WTC11 (cell line): ENCODE data around the gene PPP1CB. TPM values are rescaled to one million over a fixed set of nuclear protein-coding genes. Genes with fewer than 3 reads are reported as not detected.

Experiments used
- ATAC-seq: fragments of 200-7000 bp; cut with Tn5 transposase; 2 replicates; pipeline ENCODE4 v1.10.0; 2021; ENCODE audit warnings: mild to moderate bottlenecking, moderate library complexity
- CTCF ChIA-PET: fragments of 300-600 bp; sonication (Branson Sonifier 250); formaldehyde crosslinking; loops from one replicate; lab custom pipeline; 2021; ENCODE audit warnings: antibody characterized with exemption; lab: Charles Lee
- POLR2A ChIA-PET: fragments of 350-600 bp; sonication (Branson Sonifier 250); formaldehyde crosslinking; loops from one replicate; lab custom pipeline; 2021; ENCODE audit warnings: antibody characterized with exemption; lab: Charles Lee
- DNase-seq: peaks from one replicate; pipeline ENCODE4 v3.0.0; 2021; ENCODE audit warnings: low spot score
- H3K27ac Mint-ChIP-seq: 2 replicates; pipeline ENCODE4 v1.8.0; 2021; ENCODE audit warnings: mixed read lengths
- H3K27me3 Mint-ChIP-seq: 2 replicates; pipeline ENCODE4 v1.8.0; 2021; ENCODE audit warnings: low read depth, mild to moderate bottlenecking, moderate library complexity, mixed read lengths
- H3K36me3 Mint-ChIP-seq: 2 replicates; pipeline ENCODE4 v1.8.0; 2021; ENCODE audit warnings: mixed read lengths
- H3K4me1 Mint-ChIP-seq: 2 replicates; pipeline ENCODE4 v1.8.0; 2022; ENCODE audit warnings: mixed read lengths
- H3K4me3 Mint-ChIP-seq: 2 replicates; pipeline ENCODE4 v1.8.0; 2021; ENCODE audit warnings: mild to moderate bottlenecking, moderate library complexity, mixed read lengths
- H3K9me3 Mint-ChIP-seq: 2 replicates; pipeline ENCODE4 v1.8.0; 2021; ENCODE audit warnings: mixed read lengths
- ARID4B ChIP-seq: sonication (generic); formaldehyde crosslinking; IDR thresholded peaks from 2 replicates; pipeline ENCODE4 v1.8.0; 2023; ENCODE audit warnings: missing genetic modification reagents, mild to moderate bottlenecking, borderline replicate concordance
- CTCF ChIP-seq: fragments of 200-600 bp; IDR thresholded peaks from 2 replicates; pipeline ENCODE4 v1.8.0; 2022; ENCODE audit warnings: antibody characterized with exemption
- ERG ChIP-seq: fragments of 250-450 bp; sonication (Bioruptor Pico); IDR thresholded peaks from 2 replicates; pipeline ENCODE4 v1.8.0; 2021; ENCODE audit warnings: mild to moderate bottlenecking
- GTF2I ChIP-seq: fragments of 250-450 bp; sonication (Bioruptor Pico); conservative IDR thresholded peaks from 2 replicates; pipeline ENCODE4 v1.4.0; 2021; ENCODE audit warnings: mild to moderate bottlenecking
- JAZF1 ChIP-seq: fragments of 250-450 bp; sonication (Bioruptor Pico); IDR thresholded peaks from 2 replicates; pipeline ENCODE4 v1.9.0; 2021; ENCODE audit warnings: moderate library complexity, mild to moderate bottlenecking, inconsistent platforms
- JUN ChIP-seq: sonication (generic); formaldehyde crosslinking; IDR thresholded peaks from 2 replicates; pipeline ENCODE4 v1.8.0; 2023; ENCODE audit warnings: mild to moderate bottlenecking, missing genetic modification reagents
- MAX ChIP-seq: sonication (generic); formaldehyde crosslinking; IDR thresholded peaks from 2 replicates; pipeline ENCODE4 v1.8.0; 2022; ENCODE audit warnings: mild to moderate bottlenecking, missing genetic modification reagents
- MYBL2 ChIP-seq: sonication (generic); formaldehyde crosslinking; IDR thresholded peaks from 2 replicates; pipeline ENCODE4 v1.8.1; 2023; ENCODE audit warnings: mild to moderate bottlenecking, moderate library complexity, missing genetic modification reagents
- NR1H2 ChIP-seq: sonication (generic); formaldehyde crosslinking; IDR thresholded peaks from 2 replicates; pipeline ENCODE4 v1.9.0; 2021; ENCODE audit warnings: mild to moderate bottlenecking, moderate library complexity, missing genetic modification reagents
- PREB ChIP-seq: sonication (generic); formaldehyde crosslinking; IDR thresholded peaks from 2 replicates; pipeline ENCODE4 v1.8.1; 2022; ENCODE audit warnings: mild to moderate bottlenecking, missing genetic modification reagents, moderate library complexity, borderline replicate concordance
- RELA ChIP-seq: sonication (generic); formaldehyde crosslinking; IDR thresholded peaks from 2 replicates; pipeline ENCODE4 v1.8.1; 2022; ENCODE audit warnings: missing genetic modification reagents, mild to moderate bottlenecking, borderline replicate concordance
- SMAD4 ChIP-seq: sonication (generic); formaldehyde crosslinking; IDR thresholded peaks from 2 replicates; pipeline ENCODE4 v1.8.0; 2022; ENCODE audit warnings: mild to moderate bottlenecking, missing genetic modification reagents
- ZNF263 ChIP-seq: sonication (generic); formaldehyde crosslinking; IDR thresholded peaks from 2 replicates; pipeline ENCODE4 v1.8.1; 2022; ENCODE audit warnings: low read depth, mild to moderate bottlenecking, moderate library complexity, missing genetic modification reagents
- ZNF281 ChIP-seq: sonication (generic); formaldehyde crosslinking; IDR thresholded peaks from 2 replicates; pipeline ENCODE4 v1.8.0; 2023; ENCODE audit warnings: mild to moderate bottlenecking, missing genetic modification reagents
- ZNF425 ChIP-seq: fragments of 250-450 bp; sonication (Bioruptor Pico); conservative IDR thresholded peaks from 2 replicates; pipeline ENCODE4 v1.9.0; 2021; ENCODE audit warnings: mild to moderate bottlenecking
- total RNA-seq: library from RNA; stranded (reverse); gene quantifications from 3 replicates; pipeline ENCODE4 v1.2.3, GENCODE V29; 2021

The PPP1CB gene
- total RNA-seq, 1 experiment from 2014 or later, result 133 TPM

GRCh38 chr2:28824870-28825269, 73.2 kb downstream of the PPP1CB start:
- Mint-ChIP-seq H3K4me3 (no peak overlapping the region), H3K27me3 (no peaks in the 10 kb centered on the region; the same call in 1 of the 2 replicates), H3K36me3 (no peaks in the 10 kb centered on the region), H3K9me3 (no peaks in the 10 kb centered on the region), H3K4me1 (no peaks in the 10 kb centered on the region), H3K27ac (no peak overlapping the region)
- ChIA-PET CTCF (no interaction called here), POLR2A (no interaction called here)
- no peak for DNase-seq
- ATAC-seq, result no peak
- no peak for TF ChIP-seq CTCF
- no peak for TF ChIP-seq RELA (CRISPR knock-in tag)
- no peak for TF ChIP-seq PREB (CRISPR knock-in tag)
- no peak for TF ChIP-seq ARID4B
- no peak for TF ChIP-seq ZNF425 (CRISPR knock-in tag)
- no peak for TF ChIP-seq MYBL2 (CRISPR knock-in tag)
- no peak for TF ChIP-seq ERG (CRISPR knock-in tag)
- no peak for TF ChIP-seq GTF2I (CRISPR knock-in tag)
- no peak for TF ChIP-seq MAX (CRISPR knock-in tag)
- no peak for TF ChIP-seq SMAD4 (CRISPR knock-in tag)
- no peak for TF ChIP-seq ZNF281 (CRISPR knock-in tag)
- TF ChIP-seq NR1H2, result no peak
- no peak for TF ChIP-seq JAZF1
- no peak for TF ChIP-seq ZNF263
- TF ChIP-seq JUN, result no peak
